ENCODE measurements around the gene LATS1.
A peak's percentile ranks its signal among the peaks of the same experiment; 100 is the strongest.
"Not testable (repeated sequence)": the region's sequence is repeated elsewhere in the genome, so short reads cannot be mapped to it uniquely, and the experiment has no call there.

The LATS1 gene

DNA sequence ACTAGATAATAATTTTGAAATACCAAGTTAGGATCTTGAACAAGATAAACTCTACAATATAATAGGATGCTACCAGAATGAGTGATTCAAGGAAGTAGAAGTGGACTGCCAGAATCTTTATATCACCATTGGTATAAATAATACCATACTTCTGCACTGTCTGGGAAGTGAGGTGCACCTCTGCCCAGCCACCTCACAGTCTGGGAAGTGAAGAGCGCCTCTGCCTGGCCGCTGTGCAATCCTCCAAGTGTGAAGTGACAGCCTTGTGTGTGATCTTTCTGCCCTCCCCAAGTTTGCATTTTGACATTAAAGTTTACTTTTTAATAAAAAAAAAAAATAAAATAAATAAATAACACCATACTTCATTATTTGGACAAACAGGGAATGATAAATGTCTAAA is 18.8 kb downstream of the LATS1 start:
- H3K36me3 ChIP-seq (ENCODE audit: insufficient read depth, low read length): peaks cover 7% of the 10 kb centered on the region

DNA sequence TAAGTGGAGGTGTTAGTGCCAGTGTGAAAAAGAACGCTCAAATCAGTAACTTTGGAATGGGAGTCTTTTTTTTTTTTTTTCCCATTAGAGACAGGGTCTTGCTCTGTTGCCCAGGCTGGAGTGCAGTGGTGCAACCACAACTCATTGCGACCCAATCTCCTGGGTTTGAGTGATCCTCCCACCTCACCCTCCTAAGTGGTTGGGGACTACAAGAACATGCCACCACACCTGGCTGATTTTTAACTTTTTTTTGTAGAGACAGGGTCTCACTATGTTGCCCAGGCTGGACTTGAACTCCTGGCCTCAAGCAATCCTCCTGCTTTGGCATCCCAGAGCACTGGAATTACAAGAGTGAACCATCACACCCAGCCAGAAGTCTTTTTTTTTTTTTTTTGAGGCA is 19.7 kb downstream of the LATS1 start:
- Histone ChIP-seq H2AFZ (ENCODE audit: low read length, unreplicated experiment) (no peak overlapping the region), H3K36me3 (ENCODE audit: insufficient read depth, low read length) (peaks cover 9% of the 10 kb centered on the region), H3K27me3 (ENCODE audit: insufficient read depth, low read length) (no peaks in the 10 kb centered on the region), H3K27ac (ENCODE audit: low read depth, low read length) (no peak overlapping the region), H3K4me1 (ENCODE audit: control insufficient read depth, insufficient read depth, low read length, unreplicated experiment) (peaks cover 14% of the 10 kb centered on the region), H3K4me3 (ENCODE audit: low read depth, low read length) (no peak overlapping the region), H3K79me2 (ENCODE audit: control insufficient read depth, insufficient read depth, low read length, unreplicated experiment) (peaks cover 36% of the 10 kb centered on the region)

More for the DNA sequence above, 18.8 kb downstream of the LATS1 start:
- no peak overlapping the region for H3K27ac ChIP-seq (ENCODE audit: low read depth, low read length)
- no peak overlapping the region for H3K4me3 ChIP-seq (ENCODE audit: low read depth, low read length)
- H3K79me2 ChIP-seq (ENCODE audit: control insufficient read depth, insufficient read depth, low read length, unreplicated experiment): peaks cover 46% of the 10 kb centered on the region
- peaks cover 14% of the 10 kb centered on the region for H3K4me1 ChIP-seq (ENCODE audit: control insufficient read depth, insufficient read depth, low read length, unreplicated experiment)
- H2AFZ ChIP-seq (ENCODE audit: low read length, unreplicated experiment): no peak overlapping the region
- H3K27me3 ChIP-seq (ENCODE audit: insufficient read depth, low read length): no peaks in the 10 kb centered on the region

DNA sequence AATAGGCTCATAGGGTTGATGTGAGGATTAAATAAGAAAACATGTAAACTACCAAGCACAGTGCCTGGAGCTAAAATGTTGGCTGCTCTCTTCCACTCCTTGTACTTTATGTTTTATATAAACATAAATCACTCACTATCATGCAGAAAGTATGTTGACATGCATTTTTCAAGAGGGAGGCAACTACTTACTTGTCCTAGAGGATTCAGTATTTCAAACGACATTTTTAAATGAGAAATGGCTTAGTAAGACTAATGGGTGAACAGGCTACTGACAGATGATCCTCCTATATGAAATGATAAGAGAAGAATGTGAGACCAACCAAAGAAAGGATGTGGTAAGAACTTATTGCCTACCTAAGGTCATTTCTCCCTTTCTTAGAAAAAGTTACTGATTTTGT is 21.0 kb downstream of the LATS1 start:
- H3K27me3 ChIP-seq (ENCODE audit: insufficient read depth, low read length): no peaks in the 10 kb centered on the region
- H3K36me3 ChIP-seq (ENCODE audit: insufficient read depth, low read length): peaks cover 11% of the 10 kb centered on the region
- peaks cover 28% of the 10 kb centered on the region for H3K79me2 ChIP-seq (ENCODE audit: control insufficient read depth, insufficient read depth, low read length, unreplicated experiment)
- peaks cover 11% of the 10 kb centered on the region for H3K4me1 ChIP-seq (ENCODE audit: control insufficient read depth, insufficient read depth, low read length, unreplicated experiment)
- no peak overlapping the region for H3K4me3 ChIP-seq (ENCODE audit: low read depth, low read length)
- H2AFZ ChIP-seq (ENCODE audit: low read length, unreplicated experiment): no peak overlapping the region
- H3K27ac ChIP-seq (ENCODE audit: low read depth, low read length): peak overlapping the region; percentile 16

DNA sequence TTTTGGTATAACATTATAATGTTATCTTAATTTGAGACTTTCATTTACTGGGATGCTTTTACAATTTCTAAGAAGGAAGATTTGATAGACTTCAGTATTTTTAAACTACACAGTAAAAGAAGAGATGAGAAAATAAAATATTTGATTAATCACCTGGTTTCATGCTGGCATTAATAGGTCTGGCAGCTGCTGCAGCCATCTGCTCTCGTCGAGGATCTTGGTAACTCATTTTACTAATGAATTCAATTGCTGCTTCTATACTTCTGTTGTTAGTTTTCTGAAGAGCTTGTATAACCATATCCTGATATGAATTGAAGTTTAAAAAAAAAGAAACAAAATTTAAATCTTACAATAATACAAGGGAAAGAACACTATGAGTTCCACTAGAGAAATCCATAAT is 23.0 kb downstream of the LATS1 start:
- Histone ChIP-seq H2AFZ (ENCODE audit: low read length, unreplicated experiment) (no peak overlapping the region), H3K36me3 (ENCODE audit: insufficient read depth, low read length) (peaks cover 10% of the 10 kb centered on the region), H3K4me3 (ENCODE audit: low read depth, low read length) (no peak overlapping the region), H3K79me2 (ENCODE audit: control insufficient read depth, insufficient read depth, low read length, unreplicated experiment) (peaks cover 20% of the 10 kb centered on the region), H3K27me3 (ENCODE audit: insufficient read depth, low read length) (no peaks in the 10 kb centered on the region), H3K27ac (ENCODE audit: low read depth, low read length) (no peak overlapping the region), H3K4me1 (ENCODE audit: control insufficient read depth, insufficient read depth, low read length, unreplicated experiment) (peaks cover 7% of the 10 kb centered on the region)

DNA sequence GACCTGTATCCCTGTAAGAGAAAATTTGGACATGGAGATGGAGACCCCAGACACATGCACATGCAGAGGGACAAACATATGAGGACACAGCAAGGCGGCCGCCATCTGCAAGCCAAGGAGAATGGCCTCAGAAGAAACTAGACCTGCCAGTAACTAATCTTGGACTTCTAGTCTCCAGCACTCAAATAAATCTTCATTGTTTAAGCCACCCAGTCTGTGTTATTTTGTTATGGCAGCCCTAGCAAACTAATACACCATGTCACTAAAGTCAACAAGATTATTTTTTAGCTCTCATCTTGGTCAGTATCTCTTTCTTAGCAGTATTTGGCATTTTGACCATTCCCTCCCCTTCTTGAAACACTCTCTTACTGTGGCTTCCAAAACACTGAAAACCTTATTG is 26.7 kb downstream of the LATS1 start:
- Histone ChIP-seq H2AFZ (ENCODE audit: low read length, unreplicated experiment) (no peak overlapping the region), H3K4me1 (ENCODE audit: control insufficient read depth, insufficient read depth, low read length, unreplicated experiment) (no peaks in the 10 kb centered on the region), H3K4me3 (ENCODE audit: low read depth, low read length) (no peak overlapping the region), H3K36me3 (ENCODE audit: insufficient read depth, low read length) (peaks cover 10% of the 10 kb centered on the region), H3K79me2 (ENCODE audit: control insufficient read depth, insufficient read depth, low read length, unreplicated experiment) (peaks cover under 1% of the 10 kb centered on the region), H3K27ac (ENCODE audit: low read depth, low read length) (no peak overlapping the region), H3K27me3 (ENCODE audit: insufficient read depth, low read length) (no peaks in the 10 kb centered on the region)

DNA sequence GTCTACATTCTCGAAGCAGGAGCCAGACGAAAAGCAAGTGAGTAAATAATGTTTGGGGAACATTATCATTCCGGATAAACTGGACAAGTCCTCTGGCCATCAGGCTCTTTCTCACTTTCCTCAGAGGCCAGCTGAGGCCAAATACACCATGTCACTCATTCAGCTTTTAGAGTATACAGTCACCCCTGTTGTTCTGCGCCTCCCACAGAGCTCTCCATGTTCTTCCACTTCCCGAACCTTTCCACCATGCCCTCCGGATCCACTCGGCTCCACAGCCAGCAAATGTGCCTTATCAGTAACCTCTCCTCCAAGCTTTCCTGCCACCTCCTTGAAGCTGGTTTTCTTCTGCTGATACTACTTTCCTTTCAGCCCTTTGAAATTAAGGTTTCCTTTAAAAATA is 31.7 kb downstream of the LATS1 start:
- peaks cover 3% of the 10 kb centered on the region for H3K79me2 ChIP-seq (ENCODE audit: control insufficient read depth, insufficient read depth, low read length, unreplicated experiment)
- no peak overlapping the region for H2AFZ ChIP-seq (ENCODE audit: low read length, unreplicated experiment)
- H3K27me3 ChIP-seq (ENCODE audit: insufficient read depth, low read length): no peaks in the 10 kb centered on the region
- no peak overlapping the region for H3K27ac ChIP-seq (ENCODE audit: low read depth, low read length)
- H3K4me3 ChIP-seq (ENCODE audit: low read depth, low read length): no peak overlapping the region
- no peaks in the 10 kb centered on the region for H3K4me1 ChIP-seq (ENCODE audit: control insufficient read depth, insufficient read depth, low read length, unreplicated experiment)
- peaks cover 16% of the 10 kb centered on the region; the same call in 1 of the 2 replicates for H3K36me3 ChIP-seq (ENCODE audit: insufficient read depth, low read length)

DNA sequence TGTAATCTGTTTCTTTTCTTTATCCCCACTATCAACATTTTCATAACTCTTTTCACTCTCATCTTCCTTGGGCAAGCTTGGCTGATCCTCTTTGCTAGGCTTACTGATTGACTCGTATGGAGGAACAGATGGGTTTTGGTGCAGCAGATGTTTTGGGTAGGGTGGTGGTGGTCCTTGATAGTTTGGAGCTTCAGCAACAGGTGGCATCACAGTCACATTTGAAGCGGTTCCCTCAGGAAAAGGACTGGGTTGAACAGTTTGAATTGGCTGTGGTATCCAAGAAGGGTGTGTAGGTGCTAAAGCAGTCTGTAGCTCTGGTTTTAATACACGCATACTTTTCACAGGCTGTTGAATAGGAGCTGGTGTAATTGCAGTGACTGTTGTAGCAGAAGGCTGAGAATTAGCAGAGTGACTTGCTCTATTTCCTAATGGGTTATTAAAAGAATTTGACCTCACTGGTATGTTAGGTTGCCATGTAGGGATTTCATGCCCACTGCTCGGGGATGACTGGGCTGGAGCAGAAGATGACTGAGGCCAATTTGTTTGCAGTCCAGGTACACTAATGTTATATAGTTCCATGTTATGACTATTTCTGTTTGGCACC is 34.5 kb downstream of the LATS1 start:
- Histone ChIP-seq H3K27me3 (ENCODE audit: insufficient read depth, low read length) (no peaks in the 10 kb centered on the region), H3K79me2 (ENCODE audit: control insufficient read depth, insufficient read depth, low read length, unreplicated experiment) (peaks cover 3% of the 10 kb centered on the region), H3K36me3 (ENCODE audit: insufficient read depth, low read length) (peaks cover 25% of the 10 kb centered on the region), H3K4me3 (ENCODE audit: low read depth, low read length) (no peak overlapping the region), H2AFZ (ENCODE audit: low read length, unreplicated experiment) (no peak overlapping the region), H3K4me1 (ENCODE audit: control insufficient read depth, insufficient read depth, low read length, unreplicated experiment) (no peaks in the 10 kb centered on the region), H3K27ac (ENCODE audit: low read depth, low read length) (no peak overlapping the region)

DNA sequence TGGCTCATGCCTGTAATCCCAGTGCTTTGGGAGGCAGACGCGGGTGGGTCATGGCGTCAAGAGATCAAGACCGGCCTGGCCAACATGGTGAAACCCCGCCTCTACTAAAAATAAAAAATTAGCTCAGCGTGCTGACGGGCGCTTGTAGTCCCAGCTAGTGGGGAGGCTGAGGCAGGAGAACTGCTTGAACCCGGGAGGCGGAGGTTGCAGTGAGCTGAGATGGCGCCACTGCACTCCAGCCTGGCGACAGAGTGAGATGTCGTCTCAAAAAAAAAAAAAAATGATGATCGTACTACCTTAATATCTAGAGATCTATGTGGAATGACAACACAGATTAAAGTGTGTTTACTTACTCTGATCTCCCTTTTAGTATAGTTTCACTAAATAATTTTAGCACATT is 36.1 kb downstream of the LATS1 start:
- H3K79me2 ChIP-seq (ENCODE audit: control insufficient read depth, insufficient read depth, low read length, unreplicated experiment); H3K27ac ChIP-seq (ENCODE audit: low read depth, low read length); H2AFZ ChIP-seq (ENCODE audit: low read length, unreplicated experiment); H3K4me1 ChIP-seq (ENCODE audit: control insufficient read depth, insufficient read depth, low read length, unreplicated experiment); H3K27me3 ChIP-seq (ENCODE audit: insufficient read depth, low read length); H3K4me3 ChIP-seq (ENCODE audit: low read depth, low read length): not testable (repeated sequence)
- H3K36me3 ChIP-seq (ENCODE audit: insufficient read depth, low read length): peaks cover 30% of the 10 kb centered on the region

DNA sequence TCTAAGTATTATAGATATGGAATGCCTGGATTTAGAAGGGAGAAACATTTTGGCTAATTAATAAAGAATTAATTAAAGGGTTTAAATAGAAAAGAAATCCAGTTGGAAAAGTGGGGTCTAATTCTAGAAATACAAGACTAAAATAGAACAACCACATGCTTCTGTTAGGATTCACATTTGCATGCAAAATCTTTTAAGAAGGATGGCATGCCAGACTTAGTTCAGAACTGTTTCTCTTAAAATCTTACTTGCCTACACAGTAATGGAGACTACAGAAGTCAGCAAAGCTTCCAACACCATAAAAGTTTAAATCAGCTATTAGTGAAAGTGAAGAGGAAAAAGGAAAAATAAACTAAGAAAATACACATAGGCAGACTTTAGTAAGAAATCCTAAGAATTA is 36.7 kb downstream of the LATS1 start:
- Histone ChIP-seq H3K27ac (ENCODE audit: low read depth, low read length) (no peak overlapping the region), H3K36me3 (ENCODE audit: insufficient read depth, low read length) (peaks cover 36% of the 10 kb centered on the region), H3K4me1 (ENCODE audit: control insufficient read depth, insufficient read depth, low read length, unreplicated experiment) (no peaks in the 10 kb centered on the region), H3K4me3 (ENCODE audit: low read depth, low read length) (no peak overlapping the region), H3K27me3 (ENCODE audit: insufficient read depth, low read length) (no peaks in the 10 kb centered on the region), H3K79me2 (ENCODE audit: control insufficient read depth, insufficient read depth, low read length, unreplicated experiment) (peaks cover 3% of the 10 kb centered on the region), H2AFZ (ENCODE audit: low read length, unreplicated experiment) (no peak overlapping the region)

DNA sequence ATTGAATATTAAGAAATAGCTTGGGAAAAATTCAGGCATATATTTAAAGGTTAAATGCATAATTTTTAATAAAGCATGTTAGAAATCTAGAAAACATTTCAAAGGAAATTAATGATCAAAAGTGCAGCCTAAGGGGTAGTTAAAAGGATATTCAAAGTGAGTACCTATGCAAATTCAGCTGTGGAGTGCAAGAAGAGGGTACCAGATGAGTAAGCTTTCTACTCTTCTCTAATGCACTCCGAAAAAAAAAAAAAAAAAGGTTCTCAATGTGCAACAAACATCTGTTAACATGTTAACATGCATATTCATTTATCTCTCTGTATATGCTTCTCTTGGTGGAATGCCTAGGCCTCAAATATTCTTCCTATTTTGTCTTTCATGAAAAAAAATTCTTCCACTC is 37.4 kb downstream of the LATS1 start:
- Histone ChIP-seq H3K79me2 (ENCODE audit: control insufficient read depth, insufficient read depth, low read length, unreplicated experiment) (no peaks in the 10 kb centered on the region), H3K27ac (ENCODE audit: low read depth, low read length) (no peak overlapping the region), H2AFZ (ENCODE audit: low read length, unreplicated experiment) (no peak overlapping the region), H3K4me1 (ENCODE audit: control insufficient read depth, insufficient read depth, low read length, unreplicated experiment) (no peaks in the 10 kb centered on the region), H3K4me3 (ENCODE audit: low read depth, low read length) (no peak overlapping the region), H3K36me3 (ENCODE audit: insufficient read depth, low read length) (peaks cover 39% of the 10 kb centered on the region), H3K27me3 (ENCODE audit: insufficient read depth, low read length) (no peaks in the 10 kb centered on the region)

DNA sequence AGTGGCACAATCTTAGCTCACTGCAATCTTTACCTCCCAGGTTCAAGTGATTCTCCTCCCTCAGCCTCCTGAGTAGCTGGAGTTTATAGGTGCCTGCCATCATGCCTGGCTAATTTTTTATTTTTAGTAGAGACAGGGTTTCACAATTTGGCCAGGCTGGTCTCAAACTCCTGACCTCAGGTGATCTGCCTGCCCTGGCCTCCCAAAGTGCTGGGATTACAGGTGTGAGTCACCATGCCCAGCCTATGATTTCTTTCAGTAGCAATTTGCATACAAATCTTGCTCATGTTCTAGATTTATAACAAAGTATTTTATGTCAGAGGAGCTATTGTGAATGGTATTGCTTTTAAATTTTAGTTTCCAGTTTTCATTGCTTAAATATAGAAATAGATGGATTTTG is 45.6 kb downstream of the LATS1 start:
- not testable (repeated sequence) for H3K79me2 ChIP-seq (ENCODE audit: control insufficient read depth, insufficient read depth, low read length, unreplicated experiment); H3K4me1 ChIP-seq (ENCODE audit: control insufficient read depth, insufficient read depth, low read length, unreplicated experiment); H3K4me3 ChIP-seq (ENCODE audit: low read depth, low read length); H3K27me3 ChIP-seq (ENCODE audit: insufficient read depth, low read length); H2AFZ ChIP-seq (ENCODE audit: low read length, unreplicated experiment); H3K27ac ChIP-seq (ENCODE audit: low read depth, low read length)
- peaks cover 19% of the 10 kb centered on the region for H3K36me3 ChIP-seq (ENCODE audit: insufficient read depth, low read length)
